H1 (cell line): ENCODE results near the gene ZNF747. TPM values are rescaled to one million over a fixed set of nuclear protein-coding genes. Genes with fewer than 3 reads are reported as not detected.

ENCODE experiments used
- ATF3 ChIP-seq: IDR thresholded peaks from 2 replicates; pipeline ENCODE4 v1.6.1; 2011; ENCODE audit warnings: low read depth, mild to moderate bottlenecking, low read length; ENCODE audit not compliant: insufficient read depth
- CREB1 ChIP-seq: IDR thresholded peaks from 2 replicates; pipeline ENCODE4 v1.6.1; 2012; ENCODE audit warnings: inconsistent platforms
- EGR1 ChIP-seq: IDR thresholded peaks from 2 replicates; pipeline ENCODE4 v1.6.1; 2011; ENCODE audit warnings: low read depth, low read length, borderline replicate concordance
- EZH2 ChIP-seq: fragments of 200-600 bp; sonication (generic); IDR thresholded peaks from 2 replicates; pipeline ENCODE4 v1.7.1; 2012; ENCODE audit warnings: low read depth, mild to moderate bottlenecking, moderate library complexity, low read length, inconsistent platforms; ENCODE audit not compliant: severe bottlenecking
- JUND ChIP-seq: IDR thresholded peaks from 2 replicates; pipeline ENCODE4 v1.6.1; 2011; ENCODE audit warnings: mild to moderate bottlenecking, improper control_type of control experiment, low read length
- KDM1A ChIP-seq: fragments of 200-600, 300-600 bp; sonication (generic); IDR thresholded peaks from 2 replicates; pipeline ENCODE4 v1.7.1; 2016; ENCODE audit warnings: mild to moderate bottlenecking, low read length, borderline replicate concordance
- PHF8 ChIP-seq: fragments of 200-600 bp; sonication (generic); conservative IDR thresholded peaks from 2 replicates; pipeline ENCODE4 v1.7.1; 2012; ENCODE audit warnings: low read depth, mild to moderate bottlenecking, inconsistent platforms, low read length, moderate library complexity
- RBBP5 ChIP-seq: IDR thresholded peaks from 2 replicates; pipeline ENCODE4 v1.7.1; 2012; ENCODE audit warnings: low read depth, mild to moderate bottlenecking, inconsistent platforms, low read length, moderate library complexity, borderline replicate concordance
- RXRA ChIP-seq: IDR thresholded peaks from 2 replicates; pipeline ENCODE4 v1.6.1; 2011; ENCODE audit warnings: low read depth, mild to moderate bottlenecking, low read length, moderate library complexity; ENCODE audit not compliant: insufficient read depth
- SIN3A ChIP-seq, 2 experiments: IDR thresholded peaks in 1 of 2; conservative IDR thresholded peaks in 1 of 2; 2 replicates each; pipeline ENCODE4 v1.6.1; 2011 to 2012; ENCODE audit warnings: low read length in 2 of 2, improper control_type of control experiment in 1 of 2, low read depth in 1 of 2, mild to moderate bottlenecking in 1 of 2
- TEAD4 ChIP-seq: IDR thresholded peaks from 2 replicates; pipeline ENCODE4 v1.6.1; 2012; ENCODE audit warnings: low read depth, low read length, inconsistent platforms, mixed read lengths
- polyA plus RNA-seq, 7 experiments: library from polyadenylated mRNA; depleted of rRNA in 3 of 7; stranded (reverse) in 5 of 7; unstranded in 2 of 7; fragments of >200 nt in 5 of 7; fragments of 200-250 nt in 2 of 7; gene quantifications; 1 replicate in 5 of 7; 2 replicates in 1 of 7; 4 replicates in 1 of 7; pipeline versions ENCODE4 v1.2.1 to v1.2.3, GENCODE V29; 2011 to 2013; ENCODE audit warnings: missing spikeins in 2 of 7, mixed read lengths in 2 of 7
- total RNA-seq: library from RNA; stranded (reverse); fragmentation: NEBNext Ultra II Directional; extraction: Animal tissue kit (Norgen Biotek cat#: 25700); gene quantifications from 2 replicates; pipeline ENCODE4 v1.2.1, GENCODE V29; 2021
- TF ChIP-seq, protein P1 (sequence below): IDR thresholded peaks from 2 replicates; pipeline ENCODE4 v1.6.1; 2012; ENCODE audit warnings: low read length, inconsistent platforms

ZNF747 gene
- total and polyA plus RNA-seq, 2 of the 8 experiments (the other 6 are each of a cell fraction or from before 2014, with no cell fraction given), result 9.9 to 10.3 TPM

GRCh38 chr16:30557957-30558788, 23.5 kb upstream of the ZNF747 start, which contains the start of gene ZNF764 (continued):
- peak; percentile 52 to 71; a peak in 1 of 4 replicates for TF ChIP-seq SIN3A (conservative IDR thresholded peaks at IDR 0.05 in 1 of 2, IDR thresholded peaks at IDR 0.05 in 1 of 2; ENCODE audit: low read depth in 1 of 2, low read length in 2 of 2)
- TF ChIP-seq EZH2, result no peak
- peak; percentile 63 for TF ChIP-seq PHF8
- TF ChIP-seq RXRA, result no peak
- no peak for TF ChIP-seq TEAD4
- peak; percentile 47; the same call in 1 of the 2 replicates for TF ChIP-seq EGR1
- no peak; the same call in 1 of the 2 replicates for TF ChIP-seq CREB1
- TF ChIP-seq ATF3, result no peak
- peak; percentile 86 for TF ChIP-seq RBBP5
- TF ChIP-seq KDM1A, result peak; percentile 23; the same call in 1 of the 2 replicates
- TF ChIP-seq, protein P1, sequence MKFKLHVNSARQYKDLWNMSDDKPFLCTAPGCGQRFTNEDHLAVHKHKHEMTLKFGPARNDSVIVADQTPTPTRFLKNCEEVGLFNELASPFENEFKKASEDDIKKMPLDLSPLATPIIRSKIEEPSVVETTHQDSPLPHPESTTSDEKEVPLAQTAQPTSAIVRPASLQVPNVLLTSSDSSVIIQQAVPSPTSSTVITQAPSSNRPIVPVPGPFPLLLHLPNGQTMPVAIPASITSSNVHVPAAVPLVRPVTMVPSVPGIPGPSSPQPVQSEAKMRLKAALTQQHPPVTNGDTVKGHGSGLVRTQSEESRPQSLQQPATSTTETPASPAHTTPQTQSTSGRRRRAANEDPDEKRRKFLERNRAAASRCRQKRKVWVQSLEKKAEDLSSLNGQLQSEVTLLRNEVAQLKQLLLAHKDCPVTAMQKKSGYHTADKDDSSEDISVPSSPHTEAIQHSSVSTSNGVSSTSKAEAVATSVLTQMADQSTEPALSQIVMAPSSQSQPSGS, result no peak
- peak; percentile 78 for TF ChIP-seq JUND
